ENCODE results near the gene LRRC42.
"Not testable (repeated sequence)": the region's sequence is repeated elsewhere in the genome, so short reads cannot be mapped to it uniquely, and the experiment has no call there.

Gene LRRC42

GRCh38 chr1:53968125-53968513 lies 22.0 kb downstream of the LRRC42 start:
- no peak for DNase-seq

DNA sequence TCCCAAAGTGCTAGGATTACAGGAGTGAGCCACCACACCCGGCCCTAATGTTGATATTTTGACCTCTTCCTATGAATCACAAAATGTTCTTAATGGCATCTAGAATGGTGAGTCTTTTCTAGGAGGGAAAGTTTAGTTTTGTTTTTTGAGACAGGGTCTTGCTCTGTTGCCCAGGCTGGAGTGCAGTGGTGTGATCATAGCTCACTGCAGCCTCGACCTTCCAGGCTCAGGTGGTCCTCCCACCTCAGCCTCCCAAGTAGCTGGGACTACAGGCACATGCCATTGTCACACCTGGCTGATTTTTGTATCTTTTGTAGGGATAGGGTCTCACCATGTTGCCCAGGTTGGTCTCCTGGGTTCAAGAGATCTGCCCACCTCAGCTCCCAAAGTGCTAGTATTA lies 23.2 kb downstream of the LRRC42 start:
- not testable (repeated sequence) for DNase-seq

GRCh38 chr1:53971718-53972117 lies 25.6 kb downstream of the LRRC42 start:
- no peak for DNase-seq

DNA sequence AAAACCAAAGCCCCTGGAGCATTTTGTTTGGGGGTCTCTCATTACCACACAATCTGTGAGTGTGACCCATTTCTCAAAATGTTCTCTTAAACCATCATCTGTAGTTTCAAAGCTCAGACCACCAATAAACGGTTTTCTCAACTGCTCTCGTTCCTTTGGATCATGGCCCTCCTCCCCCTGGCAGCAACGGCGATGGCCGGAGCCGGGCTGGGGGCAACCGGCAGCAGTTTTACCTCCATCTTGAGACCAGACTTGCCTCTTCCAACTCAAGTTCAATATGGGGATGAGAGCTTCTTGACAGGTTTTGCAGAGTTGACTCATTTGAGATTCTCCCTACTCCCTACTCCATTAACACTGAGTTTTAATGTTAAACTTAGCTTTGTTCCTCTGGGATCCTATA lies 29.7 kb downstream of the LRRC42 start:
- DNase-seq, result no peak

GRCh38 chr1:53979712-53980450 lies 33.7 kb downstream of the LRRC42 start:
- DNase-seq, result no peak

DNA sequence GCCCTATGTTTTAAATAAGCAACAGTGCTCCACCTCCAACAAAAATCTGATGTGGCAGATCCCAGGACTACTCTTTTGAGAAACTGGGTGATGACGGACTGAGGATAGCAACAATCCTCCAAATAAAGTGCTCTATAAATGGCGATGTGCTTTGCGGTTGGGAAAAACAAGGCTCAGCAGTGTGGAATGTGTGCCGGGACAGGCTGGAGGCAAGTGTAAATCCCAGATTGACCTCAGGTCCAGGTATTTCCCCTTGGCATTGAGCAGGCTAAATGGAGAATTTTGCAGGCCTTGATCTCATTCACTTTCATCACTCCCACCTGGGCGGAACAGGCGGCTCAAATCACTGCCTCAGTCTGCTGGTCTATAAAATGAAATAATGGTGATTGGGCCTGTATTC lies 35.1 kb downstream of the LRRC42 start:
- no peak for DNase-seq

DNA sequence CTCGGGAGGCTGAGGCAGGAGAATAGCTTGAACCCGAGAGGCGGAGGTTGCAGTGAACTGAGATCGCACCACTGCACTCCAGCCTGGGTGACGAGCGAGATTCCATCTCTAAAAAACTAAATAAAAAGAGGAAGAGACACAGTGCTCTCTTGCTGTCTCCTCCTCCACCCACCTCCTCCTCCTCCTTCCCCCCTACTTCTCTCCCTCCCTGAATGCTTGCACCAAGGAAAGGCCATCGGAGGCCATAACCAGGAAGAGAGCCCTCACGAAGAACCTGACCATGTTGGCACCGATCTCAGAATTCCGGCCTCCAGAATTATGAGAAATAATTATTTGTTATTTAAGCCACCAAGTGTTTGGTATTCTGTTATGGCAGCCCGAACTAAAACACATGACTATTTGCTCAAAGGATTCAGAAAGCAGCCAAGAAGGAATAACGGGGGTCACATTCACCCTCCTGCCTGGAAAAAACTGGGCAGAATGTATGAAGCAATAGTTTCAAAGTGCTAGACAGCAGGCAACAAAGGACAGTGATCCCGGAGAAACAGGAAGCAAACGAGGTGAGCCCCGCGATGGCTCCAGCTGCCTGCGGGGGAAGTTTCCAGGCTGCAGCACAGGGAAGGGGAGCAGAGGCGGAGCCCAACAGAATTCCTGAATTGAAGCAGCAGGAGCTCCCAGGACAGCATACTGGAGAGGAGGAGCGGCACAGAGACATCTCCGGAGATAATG lies 36.0 kb downstream of the LRRC42 start:
- DNase-seq, result no peak

DNA sequence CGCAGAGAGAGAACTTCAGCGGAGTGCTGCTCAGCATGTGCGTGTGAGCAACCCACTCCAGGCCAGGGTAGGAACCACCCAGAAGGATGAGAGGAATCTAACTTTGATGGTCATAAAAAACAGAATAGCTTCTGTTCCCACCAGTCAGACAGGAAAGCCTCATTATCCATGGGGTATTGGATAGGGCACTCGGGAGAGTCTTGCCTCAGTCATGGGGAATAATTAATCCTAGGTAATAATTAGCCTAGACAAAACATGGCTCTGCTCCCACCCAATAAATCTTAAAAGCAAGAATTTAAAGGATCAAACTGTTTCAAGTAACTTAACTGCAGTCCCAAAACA lies 36.6 kb downstream of the LRRC42 start:
- DNase-seq, result no peak

DNA sequence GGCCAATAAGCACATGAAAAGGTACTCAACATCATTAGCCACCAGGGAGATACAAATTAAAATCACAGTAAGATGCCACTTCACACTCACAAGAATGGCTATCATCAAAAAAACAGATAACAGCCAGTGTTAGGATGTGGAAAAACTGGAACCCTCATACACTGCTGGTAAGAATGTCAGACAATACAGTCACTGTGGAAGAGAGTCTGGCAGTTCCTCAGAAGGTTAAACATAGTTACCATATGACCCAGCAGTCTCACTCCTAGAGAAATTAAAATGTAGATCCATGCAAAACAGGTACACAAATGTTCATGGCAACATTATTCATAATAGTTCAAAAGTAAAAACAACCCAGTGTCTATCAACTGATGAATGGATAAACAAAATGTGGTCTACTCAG lies 38.6 kb downstream of the LRRC42 start:
- no peak for DNase-seq

GRCh38 chr1:53986458-53986857 lies 40.3 kb downstream of the LRRC42 start:
- no peak for DNase-seq

DNA sequence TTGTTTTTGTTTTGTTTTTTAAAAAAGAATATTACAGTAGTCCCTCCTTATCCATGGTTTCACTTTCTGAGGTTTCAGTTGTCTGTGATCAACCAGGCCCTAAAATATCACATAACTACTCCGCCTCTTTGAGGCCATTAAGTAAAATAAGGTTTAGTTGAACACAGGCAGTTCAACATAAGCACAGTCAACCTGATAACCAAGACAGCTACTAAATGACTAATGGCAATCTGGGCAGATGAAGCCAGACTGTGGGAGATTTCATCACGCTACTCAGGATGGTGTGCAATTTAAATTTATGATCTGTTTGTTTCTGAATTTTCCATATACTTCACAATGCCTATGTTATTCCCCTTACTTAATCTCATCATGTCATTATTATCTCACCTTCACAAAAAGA lies 41.7 kb downstream of the LRRC42 start:
- no peak for DNase-seq

DNA sequence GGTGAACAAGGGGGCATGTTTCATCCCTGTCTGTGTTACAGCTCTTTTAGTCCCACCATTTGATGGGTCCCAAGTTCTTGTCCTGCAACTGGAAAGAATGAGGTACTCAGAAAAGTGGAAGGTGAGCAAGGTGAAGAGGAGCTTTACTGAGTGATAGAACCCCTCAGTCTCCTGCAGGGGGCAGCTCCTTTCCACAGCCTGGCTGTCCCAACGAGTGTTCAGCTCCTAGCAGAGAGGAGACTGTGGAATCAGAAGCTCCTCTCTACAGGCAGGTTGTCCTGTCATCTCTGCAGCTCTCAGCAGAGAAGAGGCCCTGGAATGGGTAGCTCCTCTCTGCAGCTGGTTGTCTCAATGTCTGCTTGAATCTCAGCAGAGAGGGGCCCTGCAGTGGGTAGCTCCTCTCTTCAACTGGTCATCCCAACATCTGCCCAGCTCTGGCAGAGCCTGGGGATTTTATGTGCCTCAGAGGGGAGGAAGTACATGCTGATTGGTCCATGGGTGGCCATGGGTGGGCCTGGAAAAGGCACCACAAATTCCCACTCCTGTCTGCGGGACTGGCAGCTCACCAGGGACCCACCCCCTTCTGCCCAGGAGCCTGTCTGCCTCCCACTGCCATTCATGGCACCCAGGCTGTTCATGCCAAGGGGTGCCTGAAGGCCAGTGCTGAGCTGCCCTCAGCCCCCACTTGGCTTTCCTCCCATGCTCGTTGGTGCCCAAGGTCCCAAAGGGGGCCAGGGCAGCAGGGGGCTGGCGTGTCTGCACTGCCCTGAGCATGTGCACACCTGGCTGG lies 46.1 kb downstream of the LRRC42 start:
- DNase-seq, result no peak

DNA sequence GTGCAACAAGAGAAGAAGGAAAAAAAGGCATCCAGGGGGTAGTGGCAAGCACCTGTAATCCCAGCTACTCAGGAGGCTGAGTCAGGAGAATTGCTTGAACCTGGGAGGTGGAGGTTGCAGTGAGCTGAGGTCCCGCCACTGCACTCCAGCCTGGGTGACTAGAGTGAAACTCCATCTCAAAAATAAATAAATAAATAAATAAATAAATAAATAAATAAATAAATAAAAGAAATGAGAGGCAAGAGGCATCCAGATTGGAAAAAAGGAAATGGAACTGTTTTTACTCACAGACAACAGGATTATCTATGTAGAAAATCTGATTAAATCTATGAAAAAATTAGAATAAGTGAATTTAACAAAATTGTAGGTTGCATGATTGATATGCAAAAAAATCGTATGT lies 48.4 kb downstream of the LRRC42 start:
- not testable (repeated sequence) for DNase-seq

DNA sequence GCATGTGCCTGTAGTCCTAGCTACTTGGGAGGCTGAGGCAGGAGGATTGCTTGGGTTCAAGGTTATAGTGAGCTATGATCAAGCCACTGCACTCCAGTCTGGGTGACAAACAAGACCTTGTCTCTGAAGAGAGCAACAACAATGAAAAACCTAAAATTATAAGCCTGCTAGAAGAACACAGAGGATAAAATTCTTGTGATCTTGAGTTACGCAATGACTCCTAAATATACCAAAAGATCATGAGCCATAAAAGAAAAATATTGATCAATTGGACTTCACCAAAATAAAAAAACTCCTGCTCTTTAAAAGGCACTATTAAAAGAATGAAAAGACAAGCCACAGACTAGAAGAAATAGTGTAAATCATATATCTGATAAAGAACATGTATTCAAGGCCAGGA lies 49.5 kb downstream of the LRRC42 start:
- DNase-seq, result no peak

GRCh38 chr1:53998223-53998622 lies 52.1 kb downstream of the LRRC42 start:
- no peak for DNase-seq

DNA sequence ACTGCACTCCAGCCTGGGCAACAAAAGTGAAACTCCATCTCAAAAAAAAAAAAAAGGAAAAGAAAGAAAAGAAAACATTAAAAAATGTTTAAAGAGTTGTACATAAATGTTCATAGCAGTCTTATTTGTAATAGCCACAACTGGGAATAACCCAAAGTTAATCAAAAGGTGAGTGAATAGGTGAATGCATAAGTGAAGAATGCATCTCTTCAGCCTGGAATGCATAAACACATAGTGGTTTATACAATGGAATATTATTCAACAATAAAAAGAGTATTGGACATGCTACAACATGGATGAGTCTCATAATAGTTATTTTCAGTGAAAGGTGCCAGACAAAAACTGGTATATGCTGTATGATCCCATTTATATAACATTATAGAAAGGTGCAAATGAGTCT lies 53.8 kb downstream of the LRRC42 start:
- DNase-seq, result no peak

GRCh38 chr1:54001591-54001990 lies 55.4 kb downstream of the LRRC42 start:
- no peak for DNase-seq

- DNase-seq, result no peak
These were observed 56.5 kb downstream of the LRRC42 start for GRCh38 chr1:54002544-54003248.

DNA sequence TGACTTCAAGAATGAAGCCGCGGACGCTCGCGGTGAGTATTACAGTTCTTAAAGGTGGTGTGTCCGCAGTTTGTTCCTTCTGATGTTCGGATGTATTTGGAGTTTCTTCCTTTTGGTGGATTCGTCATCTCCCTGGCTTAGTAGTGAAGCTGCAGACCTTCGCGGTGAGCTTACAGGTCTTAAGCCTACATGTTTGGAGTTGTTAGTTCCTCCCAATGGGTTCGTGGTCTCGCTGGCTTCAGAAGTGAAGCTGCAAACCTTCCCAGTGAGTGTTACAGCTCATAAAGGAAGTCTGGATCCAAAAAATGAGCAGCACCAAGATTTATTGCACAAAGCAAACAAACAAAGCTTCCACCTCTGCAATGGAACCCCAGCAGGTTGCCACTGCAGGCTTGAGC lies 57.1 kb downstream of the LRRC42 start:
- DNase-seq, result no peak

GRCh38 chr1:54003750-54004480 lies 57.8 kb downstream of the LRRC42 start:
- not testable (repeated sequence) for DNase-seq

- DNase-seq, result no peak
These were observed 58.4 kb downstream of the LRRC42 start for GRCh38 chr1:54004481-54005049.

- DNase-seq, result no peak
These were observed 60.4 kb downstream of the LRRC42 start for GRCh38 chr1:54006508-54006907.

Data from cerebellar nuclear complex (tissue), 1 donor.